HepG2 (cell line): ENCODE measurements around the gene INHA. TPM values are rescaled to one million over a fixed set of nuclear protein-coding genes. Genes with fewer than 3 reads are reported as not detected.
A peak's percentile ranks its signal among the peaks of the same experiment; 100 is the strongest.

Experiments
- ATAC-seq: fragments of 200-7000 bp; cut with Tn5 transposase; 3 replicates; pipeline ENCODE4 v1.9.1; 2020; ENCODE audit warnings: mild to moderate bottlenecking, moderate library complexity
- BruUV-seq: library from RNA; stranded (reverse); fragments of 400-500 nt; replicated peaks from 2 replicates; lab custom pipeline; 2021; lab: Mats Ljungman, UMichigan
- CTCF ChIA-PET: fragments of 300-600 bp; formaldehyde crosslinking; extraction: SDS; loops from one replicate; lab custom pipeline; 2021; ENCODE audit warnings: low total read pairs, inconsistent platforms, low intra/inter-chr PET ratio; lab: Yijun Ruan, JAX
- POLR2A ChIA-PET: fragments of 350-600 bp; sonication (Branson Sonifier 250); formaldehyde crosslinking; loops from one replicate; lab custom pipeline; 2020; ENCODE audit warnings: antibody characterized with exemption, inconsistent platforms; lab: Yijun Ruan, JAX
- DNase-seq: peaks from one replicate; pipeline ENCODE4 v3.0.0-alpha.2; 2015; ENCODE audit warnings: low spot score
- FAIRE-seq: peaks from 3 replicates; lab custom pipeline; 2011; peaks lifted over from hg19 to GRCh38; lab: Jason Lieb, UNC
- H2AFZ ChIP-seq: one replicate; pipeline ENCODE4 v1.6.1; 2011; ENCODE audit warnings: low read length, inconsistent platforms
- H3K27ac ChIP-seq: fragments of 300-600 bp; 3 replicates; pipeline ENCODE4 v1.8.0; 2011; ENCODE audit warnings: mixed run types, mild to moderate bottlenecking, mixed read lengths, low read length, inconsistent platforms; ENCODE audit not compliant: insufficient read depth; ENCODE audit errors: extremely low read length
- H3K27me3 ChIP-seq, 2 experiments: fragments of 200-600 bp in 1 of 2; 2 replicates in 1 of 2; 3 replicates in 1 of 2; pipeline versions ENCODE4 v1.6.0 to v1.8.0; 2011; ENCODE audit warnings: low read length in 2 of 2, mild to moderate bottlenecking in 2 of 2, moderate library complexity in 2 of 2, inconsistent platforms in 1 of 2; ENCODE audit not compliant: insufficient read depth in 2 of 2, control insufficient read depth in 1 of 2
- H3K36me3 ChIP-seq, 2 experiments: fragments of 200-600 bp in 1 of 2; replicated peaks in 1 of 2; 2 replicates in 1 of 2; 3 replicates in 1 of 2; pipeline versions ENCODE4 v1.5.1 to v1.8.0; 2011; ENCODE audit warnings: low read length in 2 of 2, inconsistent platforms in 1 of 2; ENCODE audit not compliant: insufficient read depth in 2 of 2, control insufficient read depth in 1 of 2
- H3K4me1 ChIP-seq: 2 replicates; pipeline ENCODE4 v1.5.1; 2012; ENCODE audit warnings: low read length, inconsistent platforms; ENCODE audit not compliant: insufficient read depth
- H3K4me2 ChIP-seq: 2 replicates; pipeline ENCODE4 v1.6.0; 2011; ENCODE audit warnings: low read depth, low read length, inconsistent platforms
- H3K4me3 ChIP-seq, 3 experiments: fragments of 200-600 bp in 1 of 3; sonication (generic), shearing (Covaris generic) in 1 of 3; replicated peaks in 1 of 3; 2 replicates each; pipeline ENCODE4 v1.5.1; 2011 to 2016; ENCODE audit warnings: low read length in 3 of 3, inconsistent platforms in 2 of 3, low read depth in 2 of 3, mild to moderate bottlenecking in 2 of 3, control low read depth in 1 of 3, mixed read lengths in 1 of 3; ENCODE audit not compliant: insufficient read depth in 1 of 3
- H3K79me2 ChIP-seq: one replicate; pipeline ENCODE4 v1.6.1; 2011; ENCODE audit warnings: low read length, inconsistent platforms; ENCODE audit not compliant: insufficient read depth
- H3K9ac ChIP-seq: 2 replicates; pipeline ENCODE4 v1.6.0; 2011; ENCODE audit warnings: mild to moderate bottlenecking, low read depth, low read length, inconsistent platforms; ENCODE audit not compliant: insufficient read depth
- H3K9me3 ChIP-seq: 2 replicates; pipeline ENCODE4 v1.5.1; 2012; ENCODE audit warnings: mild to moderate bottlenecking, low read length
- H4K20me1 ChIP-seq: 2 replicates; pipeline ENCODE4 v1.6.0; 2011; ENCODE audit warnings: inconsistent platforms, mild to moderate bottlenecking, low read length, moderate library complexity; ENCODE audit not compliant: insufficient read depth
- BCL6 ChIP-seq: IDR thresholded peaks from 2 replicates; pipeline ENCODE4 v1.6.1; 2016; ENCODE audit warnings: missing genetic modification reagents, missing compliant biosample characterization
- ELF3 ChIP-seq: IDR thresholded peaks from 2 replicates; pipeline ENCODE4 v1.6.1; 2016; ENCODE audit warnings: missing genetic modification reagents, missing compliant biosample characterization
- GATAD2A ChIP-seq: IDR thresholded peaks from 2 replicates; pipeline ENCODE4 v1.6.1; 2016
- HMGXB4 ChIP-seq, 2 experiments: sonication (generic) in 1 of 2; formaldehyde crosslinking in 1 of 2; IDR thresholded peaks; 2 replicates each; pipeline versions ENCODE4 v1.4.0 to v1.6.1; 2018 to 2020; ENCODE audit warnings: missing genetic modification reagents in 2 of 2, borderline replicate concordance in 1 of 2, low read depth in 1 of 2, mild to moderate bottlenecking in 1 of 2, missing biosample characterization in 1 of 2
- NR3C1 ChIP-seq: sonication (generic); formaldehyde crosslinking; IDR thresholded peaks from 2 replicates; pipeline ENCODE4 v1.4.0; 2020; ENCODE audit warnings: missing genetic modification reagents
- PAXIP1 ChIP-seq: sonication (generic); formaldehyde crosslinking; conservative IDR thresholded peaks from 2 replicates; pipeline ENCODE4 v1.4.0; 2020; ENCODE audit warnings: mild to moderate bottlenecking, missing genetic modification reagents, moderate library complexity
- REST ChIP-seq, 2 experiments: IDR thresholded peaks; 2 replicates each; pipeline ENCODE4 v1.6.1; 2011 to 2012; ENCODE audit warnings: low read length in 2 of 2, borderline replicate concordance in 1 of 2, low read depth in 1 of 2, mild to moderate bottlenecking in 1 of 2, moderate library complexity in 1 of 2
- SMARCE1 ChIP-seq: fragments of 450-650 bp; IDR thresholded peaks from 2 replicates; pipeline ENCODE4 v1.6.1; 2017; ENCODE audit warnings: borderline replicate concordance
- TAF1 ChIP-seq: sonication (generic); formaldehyde crosslinking; IDR thresholded peaks from 2 replicates; pipeline ENCODE4 v1.4.0; 2020; ENCODE audit warnings: missing genetic modification reagents
- ZFX ChIP-seq: sonication (generic); formaldehyde crosslinking; IDR thresholded peaks from 2 replicates; pipeline ENCODE4 v1.4.0; 2020; ENCODE audit warnings: mild to moderate bottlenecking, low read depth, missing genetic modification reagents, moderate library complexity
- ZNF644 ChIP-seq: IDR thresholded peaks from 2 replicates; pipeline ENCODE4 v1.6.1; 2016; ENCODE audit warnings: low read depth
- ZXDC ChIP-seq: sonication (generic); formaldehyde crosslinking; IDR thresholded peaks from 2 replicates; pipeline ENCODE4 v1.5.0; 2020; ENCODE audit warnings: mild to moderate bottlenecking, missing genetic modification reagents
- WGBS: methylation state at CpG from one replicate; pipeline ENCODE4 v1.1.6; 2017; ENCODE audit warnings: low lambda C conversion rate; 5-methylcytosine and 5-hydroxymethylcytosine counted together
- in situ Hi-C: cut with HindIII; loops from 2 replicates; pipeline ENCODE4 v1.10.0; 2017; ENCODE audit warnings: low pct_unique_long_range_greater_than_20kb; ENCODE audit not compliant: extremely low pct_ligation_motif_present
- intact Hi-C: fragments of 100-400 bp; cut with micrococcal nuclease; formaldehyde crosslinking; loops from one replicate; pipeline ENCODE4 v1.10.0; 2022; ENCODE audit not compliant: unreplicated experiment
- polyA plus RNA-seq, 8 experiments: library from polyadenylated mRNA; depleted of rRNA in 3 of 8; stranded (reverse) in 7 of 8; unstranded in 1 of 8; fragments of >200 nt; fragmentation: Illumina TruSeq in 4 of 8; extraction: Trizol in 4 of 8; gene quantifications; 2 replicates each; pipeline versions ENCODE4 v1.2.1 to v1.2.3, GENCODE V29; 2011 to 2016; ENCODE audit warnings: low read depth in 4 of 8, missing spikeins in 1 of 8, mixed read lengths in 1 of 8; ENCODE audit not compliant: insufficient read depth in 1 of 8
- total RNA-seq, 5 experiments: library from RNA; depleted of rRNA; stranded (reverse); fragments of >200 nt; fragmentation: Illumina TruSeq; extraction: Trizol; gene quantifications; 2 replicates each; pipeline ENCODE4 v1.2.3, GENCODE V29; 2016; ENCODE audit warnings: low read depth in 1 of 5

INHA gene
- total and polyA plus RNA-seq, 2 of the 13 experiments (the other 11 are each of a cell fraction or from before 2014, with no cell fraction given): 4.1 to 15.2 TPM

- intact Hi-C loops (loop anchor here (5.0 kb wide), 3 partner anchors 33 to 208 kb away; partner anchors contain the start of genes DNPEP and GMPPA), in situ Hi-C loops (loop anchor here (5.0 kb wide), 1 partner anchor 33 kb away; no protein-coding TSS in a partner anchor)
- ChIA-PET POLR2A (interaction anchor here (3.2 to 7.6 kb wide), 3 partner anchors 19 to 34 kb away, joined by 31 to 150 read pairs (median 82); partner anchors contain the start of genes INHA and OBSL1), CTCF (interaction anchor here (0.8 to 1.1 kb wide), 2 partner anchors 47 to 54 kb away, joined by 3 to 4 read pairs; no protein-coding TSS in a partner anchor)
- WGBS: 32% methylated on average over 3 of the region's 3 CpGs
- Histone ChIP-seq H3K4me1 (peaks cover 73% of the 10 kb centered on the region), H3K4me3 (peak overlapping the region in 2 of 3 experiments; percentile 21 to 22; a peak in 2 of 6 replicates), H4K20me1 (no peaks in the 10 kb centered on the region), H3K27me3 (no peaks in the 10 kb centered on the region; a peak in 1 of 5 replicates), H3K27ac (peak overlapping the region; percentile 95), H3K9me3 (no peaks in the 10 kb centered on the region), H3K4me2 (peak overlapping the region; percentile 74), H2AFZ (no peak overlapping the region), H3K9ac (peak overlapping the region; percentile 47), H3K36me3 (no peaks in the 10 kb centered on the region), H3K79me2 (peaks cover 6% of the 10 kb centered on the region)
- ATAC-seq (no peak), FAIRE-seq (no peak), DNase-seq (peak; percentile 43)
- no TSS peak for BruUV-seq
- TF ChIP-seq PAXIP1 (CRISPR knock-in tag) (peak; percentile 43; the same call in 1 of the 2 replicates), HMGXB4 (CRISPR knock-in tag; IDR thresholded peaks at IDR 0.05; ENCODE audit: borderline replicate concordance in 1 of 2, low read depth in 1 of 2) (peak in 1 of 2 experiments; percentile 10; a peak in 1 of 4 replicates), ZFX (CRISPR knock-in tag) (peak; percentile 33; the same call in 1 of the 2 replicates), ELF3 (CRISPR knock-in tag) (peak; percentile 16; the same call in 1 of the 2 replicates), ZNF644 (CRISPR knock-in tag) (no peak), BCL6 (0 out of 2 replicates have a peak, but pooled peaks have one; percentile 14), ZXDC (CRISPR knock-in tag) (no peak), TAF1 (CRISPR knock-in tag) (no peak), NR3C1 (CRISPR knock-in tag) (no peak), SMARCE1 (no peak), REST (IDR thresholded peaks at IDR 0.05; ENCODE audit: borderline replicate concordance in 1 of 2, low read depth in 1 of 2, low read length in 2 of 2) (no peak), GATAD2A (CRISPR knock-in tag) (peak; percentile 57)
Observed at GRCh38 chr2:219595256-219595655, 23.1 kb downstream of the INHA start.
